Measurements from ENCODE around the gene ASB2. TPM values are rescaled to one million over a fixed set of nuclear protein-coding genes. Genes with fewer than 3 reads are reported as not detected.

ASB2 gene
- total RNA-seq, 1 experiment from 2014 or later, result 0.35 TPM

DNA sequence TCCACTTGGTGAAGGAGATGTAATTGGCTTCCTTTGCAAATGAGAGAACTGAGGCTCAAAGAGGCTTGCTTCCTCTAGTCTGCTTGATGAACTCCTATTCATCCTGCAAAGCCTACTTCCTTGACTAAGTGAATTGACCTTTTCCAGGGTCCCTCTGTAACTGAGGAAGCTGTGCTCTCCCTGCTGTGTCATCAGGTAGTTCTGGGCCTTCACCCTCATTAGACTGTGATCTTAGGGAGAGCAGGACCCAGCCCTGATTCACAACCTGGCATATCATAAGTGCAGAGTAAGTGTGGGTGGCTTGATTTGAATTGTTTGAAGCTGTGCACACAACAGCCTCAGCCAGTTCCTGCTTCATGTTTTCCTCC is 16.3 kb downstream of the ASB2 start:
- Histone ChIP-seq H3K4me2 (ENCODE audit: insufficient read depth, insufficient read length, low read length) (no peak overlapping the region), H2BK120ac (ENCODE audit: low read depth, low read length, poor library complexity, severe bottlenecking) (no peak overlapping the region), H3K4ac (ENCODE audit: low read depth, low read length) (no peak overlapping the region), H3K79me1 (ENCODE audit: insufficient read depth, low read depth, low read length, poor library complexity, severe bottlenecking) (no peaks in the 10 kb centered on the region), H2BK20ac (ENCODE audit: low read depth, low read length, poor library complexity, severe bottlenecking) (no peak overlapping the region), H3K56ac (ENCODE audit: insufficient read length, low read depth, low read length) (no peak overlapping the region), H2AK5ac (ENCODE audit: insufficient read length, low read length) (no peak overlapping the region), H3K4me1 (ENCODE audit: insufficient read depth, low read length) (no peaks in the 10 kb centered on the region), H4K8ac (replicated peaks; ENCODE audit: insufficient read length, low read depth, low read length) (no peak overlapping the region), H3T11ph (ENCODE audit: low read length) (no peak overlapping the region), H4K5ac (ENCODE audit: insufficient read length, low read depth, low read length) (no peak overlapping the region), H2BK12ac (ENCODE audit: insufficient read length, low read depth, low read length) (no peak overlapping the region), H3K27me3 (ENCODE audit: insufficient read depth, low read length) (no peaks in the 10 kb centered on the region), H2AFZ (ENCODE audit: low read length) (no peak overlapping the region), H3K23me2 (ENCODE audit: insufficient read length, low read depth, low read length, poor library complexity, severe bottlenecking) (no peaks in the 10 kb centered on the region), H3K9me3 (ENCODE audit: control insufficient read depth, low read depth, low read length) (no peaks in the 10 kb centered on the region), H3K9ac (ENCODE audit: extremely low read depth, insufficient read length, low read length) (no peak overlapping the region), H2BK5ac (ENCODE audit: insufficient read length, low read length) (no peak overlapping the region), H2BK15ac (ENCODE audit: low read depth, low read length) (no peak overlapping the region), H3K18ac (ENCODE audit: insufficient read length, low read depth, low read length) (no peak overlapping the region), H4K91ac (ENCODE audit: insufficient read length, low read depth, low read length) (no peak overlapping the region), H3K23ac (ENCODE audit: insufficient read length, low read depth, low read length) (no peak overlapping the region), H3K27ac (ENCODE audit: insufficient read length, low read depth, low read length) (no peak overlapping the region), H3K79me2 (ENCODE audit: insufficient read depth, low read length) (no peaks in the 10 kb centered on the region), H4K20me1 (ENCODE audit: control insufficient read depth, insufficient read depth, insufficient read length) (no peaks in the 10 kb centered on the region), H3K14ac (ENCODE audit: insufficient read depth, low read length) (no peak overlapping the region)
- Mint-ChIP-seq H3K4me1 (peaks cover 24 to 29% of the 10 kb centered on the region in 2 experiments), H3K9me3 (no peaks in the 10 kb centered on the region), H3K27me3 (ENCODE audit: low read depth) (no peaks in the 10 kb centered on the region; the same call in 1 of the 2 replicates), H3K36me3 (ENCODE audit: insufficient read depth in 1 of 3, low read depth in 3 of 3) (no peaks in the 10 kb centered on the region), H3K27ac (no peak overlapping the region; a peak in 1 of 7 replicates), H3K4me3 (no peak overlapping the region)
- no peak for DNase-seq
- TF ChIP-seq, protein P1, sequence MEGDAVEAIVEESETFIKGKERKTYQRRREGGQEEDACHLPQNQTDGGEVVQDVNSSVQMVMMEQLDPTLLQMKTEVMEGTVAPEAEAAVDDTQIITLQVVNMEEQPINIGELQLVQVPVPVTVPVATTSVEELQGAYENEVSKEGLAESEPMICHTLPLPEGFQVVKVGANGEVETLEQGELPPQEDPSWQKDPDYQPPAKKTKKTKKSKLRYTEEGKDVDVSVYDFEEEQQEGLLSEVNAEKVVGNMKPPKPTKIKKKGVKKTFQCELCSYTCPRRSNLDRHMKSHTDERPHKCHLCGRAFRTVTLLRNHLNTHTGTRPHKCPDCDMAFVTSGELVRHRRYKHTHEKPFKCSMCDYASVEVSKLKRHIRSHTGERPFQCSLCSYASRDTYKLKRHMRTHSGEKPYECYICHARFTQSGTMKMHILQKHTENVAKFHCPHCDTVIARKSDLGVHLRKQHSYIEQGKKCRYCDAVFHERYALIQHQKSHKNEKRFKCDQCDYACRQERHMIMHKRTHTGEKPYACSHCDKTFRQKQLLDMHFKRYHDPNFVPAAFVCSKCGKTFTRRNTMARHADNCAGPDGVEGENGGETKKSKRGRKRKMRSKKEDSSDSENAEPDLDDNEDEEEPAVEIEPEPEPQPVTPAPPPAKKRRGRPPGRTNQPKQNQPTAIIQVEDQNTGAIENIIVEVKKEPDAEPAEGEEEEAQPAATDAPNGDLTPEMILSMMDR (conservative IDR thresholded peaks at IDR 0.05), result no peak
